IMR-90 (cell line): ENCODE measurements around the gene PBRM1. TPM values are rescaled to one million over a fixed set of nuclear protein-coding genes. Genes with fewer than 3 reads are reported as not detected.
A peak's percentile ranks its signal among the peaks of the same experiment; 100 is the strongest.

Experiments
- ATAC-seq: fragments of 200-7000 bp; cut with Tn5 transposase; 2 replicates; pipeline ENCODE4 v1.9.1; 2020; ENCODE audit warnings: low read depth, mild to moderate bottlenecking, moderate library complexity
- BruUV-seq: library from RNA; stranded (reverse); fragments of 400-500 nt; replicated peaks from 2 replicates; lab custom pipeline; 2021; lab: Mats Ljungman, UMichigan
- CTCF ChIA-PET: fragments of 300-600 bp; formaldehyde crosslinking; extraction: SDS; loops from one replicate; lab custom pipeline; 2021; ENCODE audit warnings: antibody characterized with exemption; lab: Yijun Ruan, JAX
- POLR2A ChIA-PET: fragments of 300-600 bp; sonication (Branson Sonifier 250); formaldehyde crosslinking; loops from one replicate; lab custom pipeline; 2022; ENCODE audit warnings: antibody characterized with exemption; ENCODE audit not compliant: unreplicated experiment; lab: Charles Lee
- DNase-seq: peaks from one replicate; pipeline ENCODE4 v3.0.0; 2013
- H2AFZ ChIP-seq: replicated peaks from 2 replicates; pipeline ENCODE3; 2013; ENCODE audit warnings: low read length, mild to moderate bottlenecking; ENCODE audit not compliant: poor library complexity
- H2AK5ac ChIP-seq: 2 replicates; pipeline ENCODE4 v1.6.1; 2013; ENCODE audit warnings: low read depth, low read length, inconsistent platforms
- H2AK9ac ChIP-seq: replicated peaks from 2 replicates; pipeline ENCODE3; 2013; ENCODE audit warnings: mild to moderate bottlenecking, low read depth, low read length, moderate library complexity; ENCODE audit not compliant: poor library complexity
- H2BK120ac ChIP-seq: 2 replicates; pipeline ENCODE4 v1.6.1; 2013; ENCODE audit warnings: low read depth, low read length, inconsistent platforms
- H2BK15ac ChIP-seq: 3 replicates; pipeline ENCODE4 v1.6.1; 2013; ENCODE audit warnings: low read depth, low read length, inconsistent platforms
- H2BK20ac ChIP-seq: 2 replicates; pipeline ENCODE4 v1.6.1; 2013; ENCODE audit warnings: low read depth, mild to moderate bottlenecking, inconsistent platforms, low read length, moderate library complexity
- H2BK5ac ChIP-seq: 2 replicates; pipeline ENCODE4 v1.6.1; 2013; ENCODE audit warnings: mild to moderate bottlenecking, low read depth, low read length, inconsistent platforms; ENCODE audit not compliant: poor library complexity, severe bottlenecking
- H3K14ac ChIP-seq: replicated peaks from 2 replicates; pipeline ENCODE4 v1.6.1; 2013; ENCODE audit warnings: low read depth, low read length, inconsistent platforms
- H3K18ac ChIP-seq: 2 replicates; pipeline ENCODE4 v1.6.1; 2013; ENCODE audit warnings: low read depth, low read length, control low read depth
- H3K23ac ChIP-seq: 2 replicates; pipeline ENCODE4 v1.6.1; 2013; ENCODE audit warnings: low read depth, low read length, inconsistent platforms
- H3K27ac ChIP-seq: 2 replicates; pipeline ENCODE4 v1.5.1; 2013; ENCODE audit warnings: mild to moderate bottlenecking, control low read depth, low read length; ENCODE audit not compliant: insufficient read depth
- H3K27me3 ChIP-seq: 2 replicates; pipeline ENCODE4 v1.6.1; 2013; ENCODE audit warnings: low read length; ENCODE audit not compliant: control insufficient read depth, insufficient read depth
- H3K36me3 ChIP-seq: 2 replicates; pipeline ENCODE4 v1.6.1; 2013; ENCODE audit warnings: low read length, mixed read lengths; ENCODE audit not compliant: control insufficient read depth, insufficient read depth
- H3K4ac ChIP-seq: 2 replicates; pipeline ENCODE4 v1.6.1; 2013; ENCODE audit warnings: low read depth, low read length, inconsistent platforms
- H3K4me1 ChIP-seq: 2 replicates; pipeline ENCODE4 v1.6.1; 2013; ENCODE audit warnings: low read length, mixed read lengths; ENCODE audit not compliant: control insufficient read depth, insufficient read depth
- H3K4me2 ChIP-seq: 2 replicates; pipeline ENCODE4 v1.6.1; 2013; ENCODE audit warnings: low read depth, mild to moderate bottlenecking, control low read depth, low read length, moderate library complexity
- H3K4me3 ChIP-seq: 2 replicates; pipeline ENCODE4 v1.5.1; 2013; ENCODE audit warnings: low read depth, mild to moderate bottlenecking, control low read depth, low read length, moderate library complexity; ENCODE audit not compliant: insufficient read depth
- H3K56ac ChIP-seq: 2 replicates; pipeline ENCODE4 v1.6.1; 2013; ENCODE audit warnings: low read length, inconsistent platforms; ENCODE audit not compliant: insufficient read depth; ENCODE audit errors: extremely low read depth
- H3K79me1 ChIP-seq, 2 experiments: 2 replicates each; pipeline ENCODE4 v1.6.1; 2013; ENCODE audit warnings: low read length in 2 of 2, inconsistent platforms in 1 of 2, low read depth in 1 of 2
- H3K9ac ChIP-seq: 2 replicates; pipeline ENCODE4 v1.6.1; 2013; ENCODE audit warnings: low read depth, low read length, control low read depth
- H3K9me1 ChIP-seq: 2 replicates; pipeline ENCODE4 v1.6.1; 2013; ENCODE audit warnings: low read length, inconsistent platforms; ENCODE audit not compliant: insufficient read depth
- H3K9me3 ChIP-seq: 2 replicates; pipeline ENCODE4 v1.6.1; 2013; ENCODE audit warnings: low read length; ENCODE audit not compliant: control insufficient read depth, insufficient read depth
- H4K20me1 ChIP-seq: 2 replicates; pipeline ENCODE4 v1.6.1; 2013; ENCODE audit warnings: low read length, inconsistent platforms; ENCODE audit not compliant: insufficient read depth
- H4K5ac ChIP-seq: 2 replicates; pipeline ENCODE4 v1.6.1; 2013; ENCODE audit warnings: mild to moderate bottlenecking, low read depth, low read length, control low read depth
- H4K8ac ChIP-seq, 2 experiments: 2 replicates each; pipeline ENCODE4 v1.6.1; 2013; ENCODE audit warnings: low read depth in 2 of 2, low read length in 2 of 2, control low read depth in 1 of 2, inconsistent platforms in 1 of 2
- H4K91ac ChIP-seq: 2 replicates; pipeline ENCODE4 v1.6.1; 2013; ENCODE audit warnings: low read depth, low read length, inconsistent platforms; ENCODE audit not compliant: insufficient read depth
- CEBPB ChIP-seq: IDR thresholded peaks from 2 replicates; pipeline ENCODE4 v1.6.1; 2012; ENCODE audit warnings: low read depth, low read length, improper control_type of control experiment
- MAZ ChIP-seq: IDR thresholded peaks from 2 replicates; pipeline ENCODE4 v1.6.1; 2012; ENCODE audit warnings: low read depth, mild to moderate bottlenecking, low read length, improper control_type of control experiment, moderate library complexity, borderline replicate concordance
- WGBS, 2 experiments: methylation state at CpG; one replicate each; pipeline versions ENCODE4 v1.1.5 to v1.1.7; 2013; ENCODE audit warnings: missing lambda C conversion rate in 2 of 2; ENCODE audit not compliant: insufficient read length in 1 of 2; ENCODE audit errors: extremely low coverage in 2 of 2; 5-methylcytosine and 5-hydroxymethylcytosine counted together
- dilution Hi-C: fragments of 300-500 bp; cut with HindIII; formaldehyde crosslinking; loops from one replicate; pipeline ENCODE4 v1.14.3; 2018; ENCODE audit warnings: low sequenced_read_pairs; ENCODE audit not compliant: unreplicated experiment
- in situ Hi-C: fragments of 300-500 bp; cut with MboI; formaldehyde crosslinking; loops from 3 replicates; pipeline ENCODE4 v1.14.3; 2019; ENCODE audit warnings: low sequenced_read_pairs, inconsistent platforms, mixed read lengths
- intact Hi-C: fragments of 100-400 bp; cut with micrococcal nuclease; formaldehyde crosslinking; loops from 2 replicates; pipeline ENCODE4 v1.10.0; 2022
- polyA plus RNA-seq, 3 experiments: library from polyadenylated mRNA; depleted of rRNA; stranded (reverse); fragments of >200 nt; gene quantifications; 2 replicates each; pipeline ENCODE4 v1.2.3, GENCODE V29; 2012; ENCODE audit warnings: low replicate concordance in 1 of 3
- total RNA-seq: library from RNA; depleted of rRNA; stranded (reverse); fragments of >200 nt; gene quantifications from 2 replicates; pipeline ENCODE4 v1.2.3, GENCODE V29; 2012

PBRM1 gene
- total and polyA plus RNA-seq, 2 of the 4 experiments (the other 2 are of a cell fraction), result 16.5 to 72.6 TPM

DNA sequence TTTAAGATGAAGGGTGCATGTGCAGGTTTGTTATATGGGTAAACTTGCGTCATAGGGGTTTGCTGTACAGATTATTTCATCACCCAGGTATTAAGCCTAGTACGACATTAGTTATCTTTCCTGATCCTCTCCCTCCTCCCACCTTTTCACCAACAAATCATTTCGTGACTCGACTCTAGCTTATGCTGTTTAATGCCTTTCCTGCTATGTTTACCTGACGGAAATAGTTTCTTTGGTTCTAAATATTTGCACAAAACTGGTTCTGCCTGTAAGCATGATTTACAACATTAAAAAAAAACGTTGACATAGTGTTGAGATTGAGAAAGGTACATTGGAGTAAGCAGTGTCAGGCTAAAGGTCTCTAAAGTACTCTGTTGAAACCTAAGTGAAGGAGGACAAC, 2.6 kb upstream of the PBRM1 start:
- no TSS peak for BruUV-seq
- intact Hi-C loops, result no loop called here

More for the DNA sequence above, 2.6 kb upstream of the PBRM1 start:
- ChIA-PET CTCF (no interaction called here), POLR2A (no interaction called here)
- Histone ChIP-seq H3K9me3 (no peaks in the 10 kb centered on the region), H4K8ac (no peak overlapping the region), H3K27ac (no peak overlapping the region), H4K5ac (no peak overlapping the region), H2BK15ac (no peak overlapping the region), H2AK9ac (no peak overlapping the region), H3K23ac (no peak overlapping the region), H2BK120ac (no peak overlapping the region), H3K4me2 (no peak overlapping the region), H3K36me3 (peaks cover 52% of the 10 kb centered on the region), H3K79me1 (peaks cover 38 to 71% of the 10 kb centered on the region in 2 experiments), H3K4ac (no peak overlapping the region), H3K18ac (no peak overlapping the region), H3K4me3 (no peak overlapping the region), H2AFZ (no peak overlapping the region), H2BK5ac (no peak overlapping the region), H3K9me1 (peaks cover 3% of the 10 kb centered on the region), H4K20me1 (peaks cover 16% of the 10 kb centered on the region; the same call in 1 of the 2 replicates), H4K91ac (no peak overlapping the region), H3K56ac (no peak overlapping the region), H2BK20ac (no peak overlapping the region), H3K4me1 (peaks cover 7% of the 10 kb centered on the region), H2AK5ac (no peak overlapping the region), H3K14ac (no peak overlapping the region), H3K27me3 (no peaks in the 10 kb centered on the region), H3K9ac (no peak overlapping the region)
- ATAC-seq (no peak), DNase-seq (no peak)
- no peak for TF ChIP-seq MAZ
- 0 out of 2 replicates have a peak, but pooled peaks have one; percentile 9 for TF ChIP-seq CEBPB
- in situ Hi-C loops, result no loop called here
- 100% methylated on average over 3 of the region's 6 CpGs; no CpG with 5 or more reads in 1 of the 2 experiments for WGBS, 2 experiments
- dilution Hi-C loops, result no loop called here
